ENCODE measurements around the gene GPR26. TPM values are rescaled to one million over a fixed set of nuclear protein-coding genes. Genes with fewer than 3 reads are reported as not detected.

GPR26 gene
- polyA plus RNA-seq, 1 of the 3 experiments (the other 2 are of a cell fraction), result not detected

DNA sequence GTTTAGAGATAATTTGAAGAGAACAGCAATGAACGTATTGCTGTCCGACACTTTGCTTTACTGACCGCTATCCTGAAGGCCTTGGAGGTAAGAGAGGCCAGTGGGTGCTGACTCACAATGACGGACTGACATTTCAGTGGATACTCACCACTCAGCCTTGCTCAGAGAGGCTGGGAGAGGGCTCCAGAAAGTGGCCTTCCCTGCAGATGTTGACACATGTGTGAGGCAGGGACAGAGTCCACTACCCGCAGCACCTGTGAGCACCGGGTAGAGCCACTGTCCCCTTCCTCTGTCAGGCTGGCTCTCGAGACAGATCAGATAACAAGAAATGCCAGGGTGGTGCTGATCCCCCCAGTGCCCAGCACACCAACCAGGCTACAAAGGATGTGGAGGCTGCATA, 75.0 kb downstream of the GPR26 start:
- no peaks in the 10 kb centered on the region for H3K9me3 ChIP-seq

GRCh38 chr10:123741711-123742110, 75.6 kb downstream of the GPR26 start:
- POLR2A ChIA-PET, result no interaction called here
- 56% methylated on average over 4 of the region's 5 CpGs for WGBS (ENCODE audit: low lambda C conversion rate)
- CTCF ChIA-PET, result interaction anchor here (0.9 kb wide), 1 partner anchor 160 kb away, joined by 3 read pairs; no protein-coding TSS in a partner anchor
- TF ChIP-seq SIN3A (IDR thresholded peaks at IDR 0.05; ENCODE audit: borderline replicate concordance, low read depth, low read length) (no peak), RAD21 (IDR thresholded peaks at IDR 0.05; ENCODE audit: low read length) (no peak), YY1 (IDR thresholded peaks at IDR 0.05; ENCODE audit: low read depth) (no peak), GABPA (IDR thresholded peaks at IDR 0.05; ENCODE audit: low read depth) (no peak)
- TF ChIP-seq, protein P1, sequence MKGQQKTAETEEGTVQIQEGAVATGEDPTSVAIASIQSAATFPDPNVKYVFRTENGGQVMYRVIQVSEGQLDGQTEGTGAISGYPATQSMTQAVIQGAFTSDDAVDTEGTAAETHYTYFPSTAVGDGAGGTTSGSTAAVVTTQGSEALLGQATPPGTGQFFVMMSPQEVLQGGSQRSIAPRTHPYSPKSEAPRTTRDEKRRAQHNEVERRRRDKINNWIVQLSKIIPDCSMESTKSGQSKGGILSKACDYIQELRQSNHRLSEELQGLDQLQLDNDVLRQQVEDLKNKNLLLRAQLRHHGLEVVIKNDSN (IDR thresholded peaks at IDR 0.05; ENCODE audit: borderline replicate concordance, low read depth), result no peak
- TF ChIP-seq, protein P2, sequence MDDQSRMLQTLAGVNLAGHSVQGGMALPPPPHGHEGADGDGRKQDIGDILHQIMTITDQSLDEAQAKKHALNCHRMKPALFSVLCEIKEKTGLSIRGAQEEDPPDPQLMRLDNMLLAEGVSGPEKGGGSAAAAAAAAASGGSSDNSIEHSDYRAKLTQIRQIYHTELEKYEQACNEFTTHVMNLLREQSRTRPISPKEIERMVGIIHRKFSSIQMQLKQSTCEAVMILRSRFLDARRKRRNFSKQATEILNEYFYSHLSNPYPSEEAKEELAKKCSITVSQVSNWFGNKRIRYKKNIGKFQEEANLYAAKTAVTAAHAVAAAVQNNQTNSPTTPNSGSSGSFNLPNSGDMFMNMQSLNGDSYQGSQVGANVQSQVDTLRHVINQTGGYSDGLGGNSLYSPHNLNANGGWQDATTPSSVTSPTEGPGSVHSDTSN (IDR thresholded peaks at IDR 0.05), result no peak

More for the DNA sequence above, 75.0 kb downstream of the GPR26 start:
- POLR2A ChIA-PET, result no interaction called here
- Histone ChIP-seq H3K27ac (ENCODE audit: low read depth in 2 of 2, low read length in 1 of 2) (no peak overlapping the region), H3F3A (replicated peaks; ENCODE audit: insufficient read depth) (no peaks in the 10 kb centered on the region), H3K9me2 (no peaks in the 10 kb centered on the region), H3K4me2 (no peak overlapping the region), H2AFZ (ENCODE audit: low read depth) (no peak overlapping the region), H3K79me2 (ENCODE audit: insufficient read depth) (no peaks in the 10 kb centered on the region), H3K36me3 (replicated peaks in 1 of 2; ENCODE audit: control insufficient read depth in 1 of 2, insufficient read depth in 2 of 2, low read length in 1 of 2) (no peaks in the 10 kb centered on the region), H4K20me1 (ENCODE audit: insufficient read depth) (no peaks in the 10 kb centered on the region), H3K4me1 (ENCODE audit: control insufficient read depth in 1 of 2, insufficient read depth in 2 of 2, low read depth in 1 of 2, low read length in 1 of 2) (peaks cover 0 to 24% of the 10 kb centered on the region in 2 experiments; a peak in 2 of 4 replicates), H3K4me3 (ENCODE audit: low read depth in 2 of 2, low read length in 1 of 2) (no peak overlapping the region), H3K27me3 (ENCODE audit: insufficient read depth) (no peaks in the 10 kb centered on the region), H3K9ac (no peak overlapping the region)
- 56% methylated on average over 7 of the region's 7 CpGs for WGBS (ENCODE audit: low lambda C conversion rate)
- TF ChIP-seq POLR2AphosphoS5 (IDR thresholded peaks at IDR 0.05; ENCODE audit: low read depth, low read length) (no peak), FOSL2 (IDR thresholded peaks at IDR 0.05; ENCODE audit: borderline replicate concordance, low read depth) (no peak), IRF3 (IDR thresholded peaks at IDR 0.05; ENCODE audit: low read depth, low read length) (no peak), YY1 (IDR thresholded peaks at IDR 0.05; ENCODE audit: low read depth) (no peak), GABPA (IDR thresholded peaks at IDR 0.05; ENCODE audit: low read depth) (no peak), RFX5 (IDR thresholded peaks at IDR 0.05; ENCODE audit: low read length) (no peak), TCF12 (IDR thresholded peaks at IDR 0.05) (no peak), TAF1 (IDR thresholded peaks at IDR 0.05; ENCODE audit: borderline replicate concordance, low read depth, low read length) (no peak), FOXM1 (IDR thresholded peaks at IDR 0.05; ENCODE audit: low read depth) (no peak), RCOR1 (IDR thresholded peaks at IDR 0.05; ENCODE audit: low read length) (no peak)
- TF ChIP-seq, protein P1 (IDR thresholded peaks at IDR 0.05; ENCODE audit: borderline replicate concordance, low read depth), result no peak
- TF ChIP-seq, protein P3, sequence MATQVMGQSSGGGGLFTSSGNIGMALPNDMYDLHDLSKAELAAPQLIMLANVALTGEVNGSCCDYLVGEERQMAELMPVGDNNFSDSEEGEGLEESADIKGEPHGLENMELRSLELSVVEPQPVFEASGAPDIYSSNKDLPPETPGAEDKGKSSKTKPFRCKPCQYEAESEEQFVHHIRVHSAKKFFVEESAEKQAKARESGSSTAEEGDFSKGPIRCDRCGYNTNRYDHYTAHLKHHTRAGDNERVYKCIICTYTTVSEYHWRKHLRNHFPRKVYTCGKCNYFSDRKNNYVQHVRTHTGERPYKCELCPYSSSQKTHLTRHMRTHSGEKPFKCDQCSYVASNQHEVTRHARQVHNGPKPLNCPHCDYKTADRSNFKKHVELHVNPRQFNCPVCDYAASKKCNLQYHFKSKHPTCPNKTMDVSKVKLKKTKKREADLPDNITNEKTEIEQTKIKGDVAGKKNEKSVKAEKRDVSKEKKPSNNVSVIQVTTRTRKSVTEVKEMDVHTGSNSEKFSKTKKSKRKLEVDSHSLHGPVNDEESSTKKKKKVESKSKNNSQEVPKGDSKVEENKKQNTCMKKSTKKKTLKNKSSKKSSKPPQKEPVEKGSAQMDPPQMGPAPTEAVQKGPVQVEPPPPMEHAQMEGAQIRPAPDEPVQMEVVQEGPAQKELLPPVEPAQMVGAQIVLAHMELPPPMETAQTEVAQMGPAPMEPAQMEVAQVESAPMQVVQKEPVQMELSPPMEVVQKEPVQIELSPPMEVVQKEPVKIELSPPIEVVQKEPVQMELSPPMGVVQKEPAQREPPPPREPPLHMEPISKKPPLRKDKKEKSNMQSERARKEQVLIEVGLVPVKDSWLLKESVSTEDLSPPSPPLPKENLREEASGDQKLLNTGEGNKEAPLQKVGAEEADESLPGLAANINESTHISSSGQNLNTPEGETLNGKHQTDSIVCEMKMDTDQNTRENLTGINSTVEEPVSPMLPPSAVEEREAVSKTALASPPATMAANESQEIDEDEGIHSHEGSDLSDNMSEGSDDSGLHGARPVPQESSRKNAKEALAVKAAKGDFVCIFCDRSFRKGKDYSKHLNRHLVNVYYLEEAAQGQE (IDR thresholded peaks at IDR 0.05; ENCODE audit: low read depth, low read length), result no peak
- no peak for DNase-seq
- CTCF ChIA-PET, result interaction anchor here (0.9 kb wide), 1 partner anchor 160 kb away, joined by 3 read pairs; no protein-coding TSS in a partner anchor

More at GRCh38 chr10:123741711-123742110, 75.6 kb downstream of the GPR26 start:
- Histone ChIP-seq H3K4me1 (ENCODE audit: control insufficient read depth in 1 of 2, insufficient read depth in 2 of 2, low read depth in 1 of 2, low read length in 1 of 2) (peaks cover 0 to 24% of the 10 kb centered on the region in 2 experiments; a peak in 2 of 4 replicates), H3K4me2 (no peak overlapping the region), H3K36me3 (replicated peaks in 1 of 2; ENCODE audit: control insufficient read depth in 1 of 2, insufficient read depth in 2 of 2, low read length in 1 of 2) (no peaks in the 10 kb centered on the region), H3K27me3 (ENCODE audit: insufficient read depth) (no peaks in the 10 kb centered on the region), H3K27ac (ENCODE audit: low read depth in 2 of 2, low read length in 1 of 2) (no peak overlapping the region), H3F3A (replicated peaks; ENCODE audit: insufficient read depth) (no peaks in the 10 kb centered on the region), H3K9ac (no peak overlapping the region), H3K9me2 (no peaks in the 10 kb centered on the region), H3K9me3 (no peaks in the 10 kb centered on the region), H3K4me3 (ENCODE audit: low read depth in 2 of 2, low read length in 1 of 2) (no peak overlapping the region), H4K20me1 (ENCODE audit: insufficient read depth) (no peaks in the 10 kb centered on the region), H3K79me2 (ENCODE audit: insufficient read depth) (no peaks in the 10 kb centered on the region), H2AFZ (ENCODE audit: low read depth) (no peak overlapping the region)
- DNase-seq, result no peak
